Fibroblast of lung (primary cell): Measurements from ENCODE around the gene FAM3D.

Source experiments
- EZH2 ChIP-seq: IDR thresholded peaks from 2 replicates; pipeline ENCODE4 v1.5.1; 2012; ENCODE audit warnings: low read length, control low read depth, mild to moderate bottlenecking; ENCODE audit errors: missing control alignments
- TF ChIP-seq, protein P1 (sequence below), 2 donors: IDR thresholded peaks in 1 of 2; conservative IDR thresholded peaks in 1 of 2; 1 replicate in 1 of 2; 2 replicates in 1 of 2; pipeline ENCODE4 v1.5.1; 2011 to 2012; ENCODE audit warnings: low read length in 2 of 2, control low read depth in 1 of 2, inconsistent platforms in 1 of 2, low read depth in 1 of 2, mild to moderate bottlenecking in 1 of 2

DNA sequence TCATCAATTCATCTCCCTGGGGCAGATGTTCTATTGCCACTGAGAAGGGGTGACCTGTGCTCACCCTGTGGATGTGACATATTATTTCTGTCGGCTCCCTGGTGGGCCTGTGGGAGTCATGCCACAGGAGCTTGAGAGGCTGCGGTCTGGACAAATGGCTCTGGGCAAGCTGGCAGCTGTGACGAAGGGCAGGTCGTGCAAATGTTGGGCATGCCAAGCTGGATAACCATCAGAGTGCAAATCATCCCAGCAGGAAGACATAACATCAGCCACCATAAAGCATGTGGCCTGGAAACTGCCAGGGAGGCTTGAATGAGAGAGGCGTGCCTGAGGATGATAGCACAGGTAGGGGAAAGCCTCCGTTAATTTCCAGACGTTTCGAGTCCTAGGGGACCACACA, 45.3 kb upstream of the FAM3D start:
- TF ChIP-seq, protein P1, sequence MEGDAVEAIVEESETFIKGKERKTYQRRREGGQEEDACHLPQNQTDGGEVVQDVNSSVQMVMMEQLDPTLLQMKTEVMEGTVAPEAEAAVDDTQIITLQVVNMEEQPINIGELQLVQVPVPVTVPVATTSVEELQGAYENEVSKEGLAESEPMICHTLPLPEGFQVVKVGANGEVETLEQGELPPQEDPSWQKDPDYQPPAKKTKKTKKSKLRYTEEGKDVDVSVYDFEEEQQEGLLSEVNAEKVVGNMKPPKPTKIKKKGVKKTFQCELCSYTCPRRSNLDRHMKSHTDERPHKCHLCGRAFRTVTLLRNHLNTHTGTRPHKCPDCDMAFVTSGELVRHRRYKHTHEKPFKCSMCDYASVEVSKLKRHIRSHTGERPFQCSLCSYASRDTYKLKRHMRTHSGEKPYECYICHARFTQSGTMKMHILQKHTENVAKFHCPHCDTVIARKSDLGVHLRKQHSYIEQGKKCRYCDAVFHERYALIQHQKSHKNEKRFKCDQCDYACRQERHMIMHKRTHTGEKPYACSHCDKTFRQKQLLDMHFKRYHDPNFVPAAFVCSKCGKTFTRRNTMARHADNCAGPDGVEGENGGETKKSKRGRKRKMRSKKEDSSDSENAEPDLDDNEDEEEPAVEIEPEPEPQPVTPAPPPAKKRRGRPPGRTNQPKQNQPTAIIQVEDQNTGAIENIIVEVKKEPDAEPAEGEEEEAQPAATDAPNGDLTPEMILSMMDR (conservative IDR thresholded peaks at IDR 0.05 in 1 of 2, IDR thresholded peaks at IDR 0.05 in 1 of 2; ENCODE audit: low read depth in 1 of 2, low read length in 2 of 2), result no peak
- TF ChIP-seq EZH2, result no peak
